ENCODE data around the gene DSN1.

- TF ChIP-seq, protein P1, sequence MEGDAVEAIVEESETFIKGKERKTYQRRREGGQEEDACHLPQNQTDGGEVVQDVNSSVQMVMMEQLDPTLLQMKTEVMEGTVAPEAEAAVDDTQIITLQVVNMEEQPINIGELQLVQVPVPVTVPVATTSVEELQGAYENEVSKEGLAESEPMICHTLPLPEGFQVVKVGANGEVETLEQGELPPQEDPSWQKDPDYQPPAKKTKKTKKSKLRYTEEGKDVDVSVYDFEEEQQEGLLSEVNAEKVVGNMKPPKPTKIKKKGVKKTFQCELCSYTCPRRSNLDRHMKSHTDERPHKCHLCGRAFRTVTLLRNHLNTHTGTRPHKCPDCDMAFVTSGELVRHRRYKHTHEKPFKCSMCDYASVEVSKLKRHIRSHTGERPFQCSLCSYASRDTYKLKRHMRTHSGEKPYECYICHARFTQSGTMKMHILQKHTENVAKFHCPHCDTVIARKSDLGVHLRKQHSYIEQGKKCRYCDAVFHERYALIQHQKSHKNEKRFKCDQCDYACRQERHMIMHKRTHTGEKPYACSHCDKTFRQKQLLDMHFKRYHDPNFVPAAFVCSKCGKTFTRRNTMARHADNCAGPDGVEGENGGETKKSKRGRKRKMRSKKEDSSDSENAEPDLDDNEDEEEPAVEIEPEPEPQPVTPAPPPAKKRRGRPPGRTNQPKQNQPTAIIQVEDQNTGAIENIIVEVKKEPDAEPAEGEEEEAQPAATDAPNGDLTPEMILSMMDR (conservative IDR thresholded peaks at IDR 0.05; ENCODE audit: low read length), result no peak
- TF ChIP-seq EZH2phosphoT487 (IDR thresholded peaks at IDR 0.05; ENCODE audit: borderline replicate concordance), result no peak
Observed at GRCh38 chr20:36785308-36785707, 11.7 kb upstream of the DSN1 start.

All from Loucy (cell line).